H1 (cell line): ENCODE data around the gene FBXO2. TPM values are rescaled to one million over a fixed set of nuclear protein-coding genes. Genes with fewer than 3 reads are reported as not detected.
A peak's percentile ranks its signal among the peaks of the same experiment; 100 is the strongest.

Experiments used
- ATF2 ChIP-seq: IDR thresholded peaks from 2 replicates; pipeline ENCODE4 v1.6.1; 2012; ENCODE audit warnings: low read length, inconsistent platforms
- BCL11A ChIP-seq, 2 experiments: IDR thresholded peaks; one replicate each; pipeline ENCODE4 v1.6.1; 2011; ENCODE audit warnings: low read depth in 2 of 2, low read length in 2 of 2, mild to moderate bottlenecking in 2 of 2
- BRCA1 ChIP-seq: IDR thresholded peaks from 2 replicates; pipeline ENCODE4 v1.6.1; 2012; ENCODE audit warnings: low read depth, low read length, improper control_type of control experiment
- CTBP2 ChIP-seq: IDR thresholded peaks from 2 replicates; pipeline ENCODE4 v1.7.0; 2011; ENCODE audit warnings: borderline replicate concordance, mild to moderate bottlenecking, moderate library complexity, mixed read lengths, low read length; ENCODE audit not compliant: insufficient read depth, insufficient read length
- CTCF ChIP-seq, 3 experiments: IDR thresholded peaks; 1 replicate in 2 of 3; 2 replicates in 1 of 3; pipeline versions ENCODE4 v1.5.1 to v1.6.1; 2011; ENCODE audit warnings: low read length in 3 of 3, mild to moderate bottlenecking in 3 of 3, inconsistent platforms in 2 of 3, low read depth in 1 of 3, moderate library complexity in 1 of 3; ENCODE audit not compliant: insufficient read depth in 1 of 3; ENCODE audit errors: control extremely low read depth in 1 of 3
- EP300 ChIP-seq, 2 experiments: IDR thresholded peaks; 1 replicate in 1 of 2; 2 replicates in 1 of 2; pipeline ENCODE4 v1.6.1; 2011 to 2012; ENCODE audit warnings: low read depth in 2 of 2, low read length in 2 of 2, mild to moderate bottlenecking in 2 of 2, borderline replicate concordance in 1 of 2, inconsistent platforms in 1 of 2, moderate library complexity in 1 of 2
- EZH2 ChIP-seq: fragments of 200-600 bp; sonication (generic); IDR thresholded peaks from 2 replicates; pipeline ENCODE4 v1.7.1; 2012; ENCODE audit warnings: low read depth, mild to moderate bottlenecking, moderate library complexity, low read length, inconsistent platforms; ENCODE audit not compliant: severe bottlenecking
- FOSL1 ChIP-seq: IDR thresholded peaks from 2 replicates; pipeline ENCODE4 v1.6.1; 2011; ENCODE audit warnings: mild to moderate bottlenecking, low read depth, low read length, moderate library complexity; ENCODE audit not compliant: insufficient read depth
- HDAC2 ChIP-seq, 2 experiments: fragments of 300-600 bp in 1 of 2; sonication (generic) in 1 of 2; IDR thresholded peaks; 2 replicates each; pipeline ENCODE4 v1.6.1; 2011 to 2012; ENCODE audit warnings: low read depth in 2 of 2, low read length in 2 of 2, mild to moderate bottlenecking in 2 of 2, moderate library complexity in 2 of 2, borderline replicate concordance in 1 of 2, inconsistent platforms in 1 of 2
- JUN ChIP-seq: IDR thresholded peaks from 2 replicates; pipeline ENCODE4 v1.6.1; 2011; ENCODE audit warnings: low read depth, mild to moderate bottlenecking, improper control_type of control experiment, low read length
- KDM1A ChIP-seq: fragments of 200-600, 300-600 bp; sonication (generic); IDR thresholded peaks from 2 replicates; pipeline ENCODE4 v1.7.1; 2016; ENCODE audit warnings: mild to moderate bottlenecking, low read length, borderline replicate concordance
- MAFK ChIP-seq: IDR thresholded peaks from 2 replicates; pipeline ENCODE4 v1.6.1; 2012; ENCODE audit warnings: low read depth, mild to moderate bottlenecking, improper control_type of control experiment, low read length
- NRF1 ChIP-seq: IDR thresholded peaks from 2 replicates; pipeline ENCODE4 v1.6.1; 2011; ENCODE audit warnings: mild to moderate bottlenecking, low read depth, low read length, improper control_type of control experiment
- POLR2A ChIP-seq, 2 experiments: IDR thresholded peaks; 1 replicate in 1 of 2; 2 replicates in 1 of 2; pipeline ENCODE4 v1.6.1; 2011; ENCODE audit warnings: low read depth in 2 of 2, low read length in 2 of 2, mild to moderate bottlenecking in 2 of 2; ENCODE audit errors: control extremely low read depth in 1 of 2
- SP1 ChIP-seq: IDR thresholded peaks from 2 replicates; pipeline ENCODE4 v1.6.1; 2011; ENCODE audit warnings: low read depth, low read length
- SRF ChIP-seq: IDR thresholded peaks from 2 replicates; pipeline ENCODE4 v1.6.1; 2011; ENCODE audit warnings: mild to moderate bottlenecking, low read depth, low read length, moderate library complexity
- TAF1 ChIP-seq: IDR thresholded peaks from 2 replicates; pipeline ENCODE4 v1.6.1; 2011; ENCODE audit warnings: mild to moderate bottlenecking, low read depth, low read length
- TAF7 ChIP-seq: optimal IDR thresholded peaks from 2 replicates; pipeline ENCODE3; 2011; ENCODE audit warnings: low read depth, mild to moderate bottlenecking, inconsistent platforms, low read length, moderate library complexity, borderline replicate concordance
- TBP ChIP-seq: IDR thresholded peaks from 2 replicates; pipeline ENCODE4 v1.6.1; 2011; ENCODE audit warnings: low read depth, low read length, improper control_type of control experiment
- polyA plus RNA-seq, 7 experiments: library from polyadenylated mRNA; depleted of rRNA in 3 of 7; stranded (reverse) in 5 of 7; unstranded in 2 of 7; fragments of >200 nt in 5 of 7; fragments of 200-250 nt in 2 of 7; gene quantifications; 1 replicate in 5 of 7; 2 replicates in 1 of 7; 4 replicates in 1 of 7; pipeline versions ENCODE4 v1.2.1 to v1.2.3, GENCODE V29; 2011 to 2013; ENCODE audit warnings: missing spikeins in 2 of 7, mixed read lengths in 2 of 7
- total RNA-seq: library from RNA; stranded (reverse); fragmentation: NEBNext Ultra II Directional; extraction: Animal tissue kit (Norgen Biotek cat#: 25700); gene quantifications from 2 replicates; pipeline ENCODE4 v1.2.1, GENCODE V29; 2021

Gene FBXO2
- total and polyA plus RNA-seq, 2 of the 8 experiments (the other 6 are each of a cell fraction or from before 2014, with no cell fraction given), result 51.3 to 57.9 TPM

- TF ChIP-seq CTBP2, result no peak
- no peak for TF ChIP-seq TAF1
- TF ChIP-seq EZH2, result no peak
- 0 out of 4 replicates have a peak, but pooled peaks of 1 of the 2 experiments have one; percentile 63 for TF ChIP-seq HDAC2 (IDR thresholded peaks at IDR 0.05; ENCODE audit: borderline replicate concordance in 1 of 2, low read depth in 2 of 2, low read length in 2 of 2)
- 0 out of 2 replicates have a peak, but pooled peaks have one; percentile 18 for TF ChIP-seq ATF2
- no peak for TF ChIP-seq EP300 (IDR thresholded peaks at IDR 0.05; ENCODE audit: borderline replicate concordance in 1 of 2, low read depth in 2 of 2, low read length in 2 of 2)
- no peak for TF ChIP-seq JUN
- no peak for TF ChIP-seq CTCF (IDR thresholded peaks at IDR 0.05; ENCODE audit: control extremely low read depth in 1 of 3, insufficient read depth in 1 of 3, low read depth in 1 of 3, low read length in 3 of 3)
- TF ChIP-seq BRCA1, result no peak
- TF ChIP-seq MAFK, result no peak
- no peak for TF ChIP-seq TBP
- TF ChIP-seq SRF, result no peak
- no peak for TF ChIP-seq FOSL1
- no peak for TF ChIP-seq KDM1A
- TF ChIP-seq SP1, result no peak
- no peak for TF ChIP-seq TAF7
- TF ChIP-seq BCL11A (IDR thresholded peaks at IDR 0.05; ENCODE audit: low read depth in 2 of 2, low read length in 2 of 2), result no peak
- peak in 1 of 2 experiments; percentile 10; a peak in 1 of 3 replicates for TF ChIP-seq POLR2A (IDR thresholded peaks at IDR 0.05; ENCODE audit: control extremely low read depth in 1 of 2, low read depth in 2 of 2, low read length in 2 of 2)
- TF ChIP-seq NRF1, result no peak
These were observed 26.2 kb upstream of the FBXO2 start (continued) for GRCh38 chr1:11680270-11681070.
